B cell (primary cell): Measurements from ENCODE around the gene UGT3A1.

ENCODE experiments used
- EZH2 ChIP-seq: IDR thresholded peaks from 2 replicates; pipeline ENCODE4 v1.6.1; 2012; ENCODE audit warnings: borderline replicate concordance, low read depth, mild to moderate bottlenecking, moderate library complexity, low read length; ENCODE audit not compliant: insufficient read depth, poor library complexity, severe bottlenecking
- TF ChIP-seq, protein P1 (sequence below): fragments of 200-600 bp; IDR thresholded peaks from one replicate; pipeline ENCODE4 v1.8.0; 2022; ENCODE audit warnings: antibody characterized with exemption, mild to moderate bottlenecking

DNA sequence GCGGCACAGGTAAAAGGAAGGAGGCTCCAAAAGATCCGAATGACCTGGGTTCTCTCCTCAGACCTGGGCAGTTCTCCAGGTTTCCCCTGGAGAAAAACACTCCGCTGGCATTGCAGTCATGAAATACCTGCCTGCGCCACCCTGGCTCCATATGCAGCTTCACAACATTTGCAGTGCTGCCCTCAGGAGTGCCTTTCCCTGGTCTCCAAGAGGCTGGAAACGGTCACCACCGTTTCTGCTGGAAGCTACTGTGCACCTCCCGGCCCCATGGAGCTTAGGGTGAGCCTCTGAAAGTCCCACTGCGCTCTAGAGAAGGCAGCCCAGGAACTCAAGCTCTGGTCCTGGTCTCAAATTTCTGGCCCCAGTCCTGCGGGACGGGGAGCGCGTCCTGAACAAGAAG lies 670 bp downstream of the UGT3A1 start:
- TF ChIP-seq, protein P1, sequence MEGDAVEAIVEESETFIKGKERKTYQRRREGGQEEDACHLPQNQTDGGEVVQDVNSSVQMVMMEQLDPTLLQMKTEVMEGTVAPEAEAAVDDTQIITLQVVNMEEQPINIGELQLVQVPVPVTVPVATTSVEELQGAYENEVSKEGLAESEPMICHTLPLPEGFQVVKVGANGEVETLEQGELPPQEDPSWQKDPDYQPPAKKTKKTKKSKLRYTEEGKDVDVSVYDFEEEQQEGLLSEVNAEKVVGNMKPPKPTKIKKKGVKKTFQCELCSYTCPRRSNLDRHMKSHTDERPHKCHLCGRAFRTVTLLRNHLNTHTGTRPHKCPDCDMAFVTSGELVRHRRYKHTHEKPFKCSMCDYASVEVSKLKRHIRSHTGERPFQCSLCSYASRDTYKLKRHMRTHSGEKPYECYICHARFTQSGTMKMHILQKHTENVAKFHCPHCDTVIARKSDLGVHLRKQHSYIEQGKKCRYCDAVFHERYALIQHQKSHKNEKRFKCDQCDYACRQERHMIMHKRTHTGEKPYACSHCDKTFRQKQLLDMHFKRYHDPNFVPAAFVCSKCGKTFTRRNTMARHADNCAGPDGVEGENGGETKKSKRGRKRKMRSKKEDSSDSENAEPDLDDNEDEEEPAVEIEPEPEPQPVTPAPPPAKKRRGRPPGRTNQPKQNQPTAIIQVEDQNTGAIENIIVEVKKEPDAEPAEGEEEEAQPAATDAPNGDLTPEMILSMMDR, result no peak
- TF ChIP-seq EZH2, result no peak
